ACHN (cell line): ENCODE results near the gene EPSTI1.

Source experiments
- DNase-seq: peaks from one replicate; pipeline ENCODE4 v3.0.0-alpha.2; 2015
- in situ Hi-C: cut with HindIII; loops from 2 replicates; pipeline ENCODE4 v1.10.0; 2017; ENCODE audit warnings: low sequenced_read_pairs, low pct_ligation_motif_present, low pct_unique_long_range_greater_than_20kb

EPSTI1 gene

DNA sequence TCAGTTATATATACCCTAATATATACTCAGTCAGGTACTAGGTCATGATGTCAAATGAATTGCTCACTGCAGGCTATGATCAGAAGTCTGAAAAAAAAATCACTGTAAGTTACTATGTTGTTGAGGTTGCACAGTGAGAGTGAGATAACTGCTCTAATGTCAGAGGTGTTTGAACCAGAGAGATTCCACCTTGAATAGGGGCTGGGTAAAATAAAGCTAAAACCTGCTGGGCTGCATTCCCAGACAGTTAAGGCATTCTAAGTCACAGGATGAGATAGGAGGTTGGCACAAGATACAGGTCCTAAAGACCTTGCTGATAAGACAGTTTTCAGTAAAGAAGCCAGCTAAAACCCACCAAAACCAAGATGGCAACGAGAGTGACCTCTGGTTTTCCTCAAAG, 10.2 kb downstream of the EPSTI1 start:
- DNase-seq = no peak
- in situ Hi-C loops = no loop called here

DNA sequence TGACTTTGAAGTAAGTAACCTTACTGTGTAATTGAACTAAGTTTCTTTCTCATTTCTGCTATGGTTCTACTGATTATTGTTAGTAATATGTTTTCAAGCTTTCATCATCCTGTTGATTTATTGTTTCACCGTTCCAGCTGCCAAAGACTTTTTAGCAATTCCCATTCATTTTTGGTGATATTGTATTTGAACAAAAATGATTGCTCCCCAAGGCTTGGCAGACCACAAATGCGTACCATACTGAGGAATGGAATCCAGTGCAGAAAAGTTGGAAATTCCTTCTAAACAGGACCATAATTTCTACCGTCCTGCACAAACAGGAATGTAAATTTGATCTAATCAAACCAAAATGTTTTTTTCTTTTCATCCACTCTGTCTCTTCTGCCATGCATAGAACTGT, 10.7 kb downstream of the EPSTI1 start:
- in situ Hi-C loops = no loop called here
- DNase-seq = no peak

DNA sequence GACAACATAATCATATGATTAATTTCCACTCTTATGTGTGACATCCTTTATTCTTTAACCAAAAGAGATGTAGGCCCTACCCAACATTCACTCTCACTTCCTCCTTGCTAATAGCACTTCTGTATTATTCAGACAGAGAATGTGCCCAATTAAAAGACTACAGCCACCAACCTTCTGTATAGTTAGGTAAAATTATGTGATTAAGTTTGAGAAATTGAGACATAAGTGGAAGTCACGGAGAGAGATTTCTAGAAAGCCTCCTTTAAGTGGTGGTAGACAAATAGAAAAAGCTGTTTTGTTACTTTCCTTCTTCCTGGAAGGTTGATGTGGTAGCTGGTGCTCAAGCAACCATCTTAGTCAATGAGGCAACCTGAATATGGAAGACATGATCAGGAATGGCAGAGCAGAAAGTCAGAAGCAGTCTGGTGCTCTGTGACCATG, 14.8 kb downstream of the EPSTI1 start:
- DNase-seq = no peak

DNA sequence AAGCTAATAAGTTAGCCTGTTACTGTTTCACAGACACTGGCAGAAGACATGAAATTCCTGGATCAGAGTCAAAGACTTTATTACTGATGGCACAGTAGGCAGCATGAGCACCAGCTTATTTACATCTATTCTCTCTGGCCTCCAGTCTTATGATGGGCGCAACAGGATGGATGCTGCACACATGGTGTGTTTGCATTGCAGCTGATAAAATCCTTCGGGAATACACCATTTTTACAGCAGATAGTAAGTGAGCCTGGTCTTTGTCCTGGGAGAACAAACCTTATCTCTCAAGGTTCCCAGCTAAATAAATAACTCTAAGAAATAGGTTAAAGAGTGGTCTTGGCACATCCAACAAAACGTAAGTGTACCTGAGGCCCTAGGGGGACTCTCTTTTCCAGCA, 16.0 kb downstream of the EPSTI1 start:
- in situ Hi-C loops = no loop called here
- DNase-seq = no peak

More for the DNA sequence above, 14.8 kb downstream of the EPSTI1 start:
- in situ Hi-C loops = no loop called here

GRCh38 chr13:42973581-42973980, 18.5 kb downstream of the EPSTI1 start:
- in situ Hi-C loops = no loop called here

GRCh38 chr13:42971691-42972347, 20.2 kb downstream of the EPSTI1 start:
- DNase-seq = no peak
- in situ Hi-C loops = no loop called here

More at GRCh38 chr13:42973581-42973980, 18.5 kb downstream of the EPSTI1 start:
- no peak for DNase-seq

DNA sequence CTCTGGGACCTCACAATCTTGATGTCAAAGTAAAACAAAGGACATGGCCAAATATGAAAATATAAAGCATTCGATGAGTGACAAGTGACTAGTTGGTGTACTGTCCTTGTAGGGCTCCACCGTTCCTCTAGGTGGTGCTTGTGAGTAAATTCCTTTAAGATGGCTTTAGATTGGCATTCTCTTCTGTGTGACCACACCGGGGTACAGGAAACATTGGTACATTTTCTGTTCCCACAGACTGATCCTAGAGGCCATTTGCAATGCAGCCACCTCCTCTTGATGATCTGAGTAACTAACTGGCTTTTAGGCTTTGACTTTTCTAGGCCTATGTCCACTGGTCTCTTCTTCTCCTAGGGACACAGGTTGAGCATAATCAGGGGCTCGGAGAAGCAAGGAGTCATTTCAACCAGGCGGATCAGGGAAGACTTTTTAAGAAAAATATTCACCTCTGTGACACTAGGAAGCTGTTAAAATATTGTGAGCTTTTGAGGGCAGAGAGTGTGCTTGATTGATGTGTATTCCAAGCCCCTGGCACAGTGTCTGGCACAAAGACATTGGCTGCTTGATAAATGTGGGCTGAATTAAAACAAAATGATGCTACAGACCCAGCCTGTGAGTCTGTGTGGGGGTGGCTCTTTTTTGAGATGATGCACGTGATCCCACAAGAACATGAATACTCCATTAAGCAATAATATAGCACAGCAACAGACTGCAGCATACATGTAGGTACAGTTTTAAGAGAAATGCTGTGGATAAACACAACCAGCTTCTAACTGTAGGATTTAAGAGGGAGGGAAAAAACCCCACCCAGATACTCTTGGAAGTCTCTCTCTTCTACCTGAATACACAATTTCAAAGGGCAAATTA, 21.0 kb downstream of the EPSTI1 start:
- in situ Hi-C loops = no loop called here
- DNase-seq = peak; percentile 54

- DNase-seq = peak; percentile 56
- in situ Hi-C loops = no loop called here
Measured at GRCh38 chr13:42969565-42970172, 22.4 kb downstream of the EPSTI1 start.

GRCh38 chr13:42968906-42969305, 23.1 kb downstream of the EPSTI1 start:
- in situ Hi-C loops = no loop called here
- DNase-seq = no peak

DNA sequence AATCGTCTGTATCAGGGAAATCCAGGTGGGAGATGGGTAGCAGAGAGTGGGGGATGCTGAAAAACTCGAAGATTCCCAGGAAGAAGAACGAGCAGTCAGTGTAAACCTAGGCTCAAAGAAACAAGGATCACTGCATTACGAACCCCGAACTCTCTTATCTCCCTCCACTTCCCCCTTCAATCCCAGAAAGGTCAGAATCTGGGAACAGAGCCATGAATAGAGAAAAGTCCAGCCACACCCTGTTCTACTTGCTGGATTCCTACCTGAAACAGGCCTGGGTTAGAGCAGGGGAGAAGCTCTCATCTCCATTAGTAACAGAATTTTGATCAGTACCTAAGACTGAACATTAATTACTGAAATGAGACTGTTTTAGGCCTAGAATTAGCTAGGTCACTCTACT, 24.4 kb downstream of the EPSTI1 start:
- in situ Hi-C loops = no loop called here
- DNase-seq = no peak

DNA sequence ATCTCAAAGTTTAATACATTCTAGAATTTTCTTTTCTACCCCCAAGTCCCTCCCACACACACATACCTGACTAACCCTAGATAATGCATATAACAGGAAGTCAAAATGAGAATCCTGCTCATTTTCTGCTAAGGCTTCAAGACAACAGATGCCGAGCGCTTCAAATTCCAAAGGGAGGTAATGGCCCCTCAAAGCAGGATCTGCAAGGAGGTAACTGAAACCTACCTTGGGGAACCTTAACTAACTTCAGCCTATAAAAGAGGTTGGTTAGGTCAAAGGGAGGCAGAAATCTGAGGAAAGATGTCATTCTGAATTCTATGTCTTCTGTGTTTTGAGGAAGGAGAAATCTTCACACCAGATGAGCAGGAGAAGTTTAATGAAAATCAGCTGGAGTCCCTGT, 26.8 kb downstream of the EPSTI1 start:
- DNase-seq = no peak
- in situ Hi-C loops = no loop called here

- DNase-seq = no peak
- in situ Hi-C loops = no loop called here
Measured at GRCh38 chr13:42964761-42965161, 27.3 kb downstream of the EPSTI1 start.

DNA sequence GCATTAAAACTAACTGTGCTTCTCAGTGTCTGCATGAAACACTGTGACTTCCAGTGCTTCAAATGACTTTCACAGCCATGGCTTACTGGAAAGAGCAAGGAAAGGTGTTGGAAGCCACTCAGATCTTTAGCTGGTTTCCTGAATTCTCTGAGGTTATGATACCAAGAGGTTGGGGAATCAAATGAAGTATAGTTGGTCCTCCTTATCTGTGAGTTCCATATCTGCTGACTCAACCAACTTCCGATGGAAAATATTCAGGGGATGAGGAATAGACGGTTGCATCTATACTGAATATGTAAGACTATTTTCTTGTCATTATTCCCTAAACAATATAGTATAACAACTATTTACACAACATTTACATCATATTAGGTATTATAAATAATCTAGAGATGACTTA, 32.4 kb downstream of the EPSTI1 start:
- in situ Hi-C loops = no loop called here
- no peak for DNase-seq

- in situ Hi-C loops = no loop called here
- no peak for DNase-seq
Measured at GRCh38 chr13:42957881-42958280, 34.2 kb downstream of the EPSTI1 start.

DNA sequence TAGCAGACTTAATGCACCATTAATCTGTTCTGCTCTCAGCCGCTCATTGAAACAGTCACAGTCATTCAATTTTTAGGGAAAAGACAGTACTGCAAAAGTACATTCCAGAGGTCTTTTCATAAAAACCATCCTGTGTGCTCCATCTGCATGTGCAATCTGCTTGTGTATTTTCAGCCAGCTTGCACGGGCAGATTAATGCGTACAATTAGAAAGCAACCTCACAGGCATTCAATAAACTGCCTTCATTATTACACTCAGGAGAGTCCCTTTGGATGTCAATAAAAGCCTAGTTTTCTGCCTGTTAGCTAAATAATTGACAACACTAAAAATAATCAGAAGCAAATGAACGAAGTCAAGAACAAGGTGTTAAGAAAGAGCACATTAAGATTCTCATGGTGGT, 41.9 kb downstream of the EPSTI1 start:
- no peak for DNase-seq
- in situ Hi-C loops = no loop called here

- DNase-seq = no peak
- in situ Hi-C loops = no loop called here
Measured at GRCh38 chr13:42947925-42948324, 44.1 kb downstream of the EPSTI1 start.

DNA sequence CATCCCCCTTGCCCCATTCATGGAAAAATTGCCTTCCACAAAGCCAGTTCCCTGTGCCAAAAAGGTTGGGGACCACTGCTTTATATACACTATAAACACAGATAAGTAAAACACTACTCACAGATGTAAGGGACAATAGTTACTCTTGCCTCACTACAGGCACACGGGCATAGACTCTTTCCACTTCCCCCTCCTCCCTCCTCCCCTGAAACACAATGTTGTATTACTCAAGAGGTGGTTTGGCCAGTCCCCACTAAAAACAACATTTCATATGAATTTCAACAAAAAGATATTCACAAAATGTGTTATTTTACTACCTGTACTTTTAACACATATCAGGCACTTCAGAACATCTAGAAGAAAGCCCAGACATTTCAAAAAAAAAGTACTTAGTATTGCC, 45.1 kb downstream of the EPSTI1 start:
- no peak for DNase-seq

DNA sequence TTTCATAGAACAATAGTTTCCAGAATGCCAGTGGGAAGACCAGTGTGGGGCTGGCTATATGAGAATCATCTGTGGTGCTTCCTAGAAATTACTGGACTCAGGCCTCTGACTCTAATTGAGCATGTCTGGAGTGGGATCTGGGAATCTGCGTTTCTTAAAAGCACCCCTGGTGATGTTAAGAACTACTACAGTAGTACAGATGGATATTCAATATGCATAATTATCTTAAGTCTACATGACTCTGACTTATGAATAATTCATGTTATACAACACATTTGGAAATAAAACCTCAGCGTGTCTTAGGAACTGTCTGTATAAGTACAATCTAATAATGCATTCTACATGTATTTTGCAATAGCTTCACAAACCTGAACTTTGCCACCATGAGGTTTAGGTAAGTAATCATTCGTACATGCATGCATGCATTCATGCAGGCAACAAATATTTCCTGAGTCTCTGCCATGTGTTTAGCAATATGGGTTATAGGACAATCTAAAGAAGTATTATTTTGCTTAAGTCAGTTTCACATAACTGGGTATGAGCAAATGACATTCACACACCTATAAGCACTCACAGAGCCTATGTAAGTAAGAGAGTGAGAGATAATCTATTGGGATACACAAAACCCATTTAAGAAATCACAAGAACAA, 62.0 kb downstream of the EPSTI1 start:
- in situ Hi-C loops = no loop called here

More for the DNA sequence above, 45.1 kb downstream of the EPSTI1 start:
- in situ Hi-C loops = no loop called here

DNA sequence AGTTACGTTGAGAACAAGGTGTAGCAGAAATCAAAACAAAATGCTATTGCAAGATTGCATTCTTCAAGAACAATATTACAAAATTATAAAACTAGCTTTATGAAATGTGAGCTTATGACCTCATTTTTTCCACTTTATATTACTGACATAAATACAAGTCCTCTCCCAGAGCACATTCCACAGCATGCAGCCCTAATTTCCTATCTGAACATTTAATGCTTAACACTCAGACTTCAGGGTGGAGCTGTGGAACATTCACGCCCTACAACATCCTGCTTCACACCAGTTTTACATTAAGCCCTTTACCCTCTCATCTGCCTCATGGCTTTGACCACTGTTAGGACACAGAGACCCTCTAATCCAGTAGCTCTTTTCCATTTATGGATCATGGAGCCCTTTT, 65.5 kb downstream of the EPSTI1 start:
- no peak for DNase-seq
- in situ Hi-C loops = no loop called here

More for the DNA sequence above, 62.0 kb downstream of the EPSTI1 start:
- no peak for DNase-seq
